GM10248 (cell line): ENCODE measurements around the gene ALDH1L1.
A peak's percentile ranks its signal among the peaks of the same experiment; 100 is the strongest.

ENCODE experiments used
- CTCF ChIA-PET: fragments of 300-600 bp; sonication (Branson Sonifier 250); formaldehyde crosslinking; extraction: SDS; loops from one replicate; lab custom pipeline; 2021; ENCODE audit warnings: antibody characterized with exemption; lab: Yijun Ruan, JAX
- POLR2A ChIA-PET: fragments of 350-650 bp; sonication (Branson Sonifier 250); formaldehyde crosslinking; extraction: SDS; loops from one replicate; lab custom pipeline; 2020; ENCODE audit warnings: antibody characterized with exemption; lab: Yijun Ruan, JAX
- DNase-seq: peaks from one replicate; pipeline ENCODE4 v3.0.0; 2012; ENCODE audit errors: extremely low spot score
- TF ChIP-seq, protein P1 (sequence below): IDR thresholded peaks from 2 replicates; pipeline ENCODE4 v1.5.1; 2012; ENCODE audit warnings: mild to moderate bottlenecking, low read depth; ENCODE audit errors: extremely low read depth, missing control alignments, control extremely low read depth

Gene ALDH1L1

DNA sequence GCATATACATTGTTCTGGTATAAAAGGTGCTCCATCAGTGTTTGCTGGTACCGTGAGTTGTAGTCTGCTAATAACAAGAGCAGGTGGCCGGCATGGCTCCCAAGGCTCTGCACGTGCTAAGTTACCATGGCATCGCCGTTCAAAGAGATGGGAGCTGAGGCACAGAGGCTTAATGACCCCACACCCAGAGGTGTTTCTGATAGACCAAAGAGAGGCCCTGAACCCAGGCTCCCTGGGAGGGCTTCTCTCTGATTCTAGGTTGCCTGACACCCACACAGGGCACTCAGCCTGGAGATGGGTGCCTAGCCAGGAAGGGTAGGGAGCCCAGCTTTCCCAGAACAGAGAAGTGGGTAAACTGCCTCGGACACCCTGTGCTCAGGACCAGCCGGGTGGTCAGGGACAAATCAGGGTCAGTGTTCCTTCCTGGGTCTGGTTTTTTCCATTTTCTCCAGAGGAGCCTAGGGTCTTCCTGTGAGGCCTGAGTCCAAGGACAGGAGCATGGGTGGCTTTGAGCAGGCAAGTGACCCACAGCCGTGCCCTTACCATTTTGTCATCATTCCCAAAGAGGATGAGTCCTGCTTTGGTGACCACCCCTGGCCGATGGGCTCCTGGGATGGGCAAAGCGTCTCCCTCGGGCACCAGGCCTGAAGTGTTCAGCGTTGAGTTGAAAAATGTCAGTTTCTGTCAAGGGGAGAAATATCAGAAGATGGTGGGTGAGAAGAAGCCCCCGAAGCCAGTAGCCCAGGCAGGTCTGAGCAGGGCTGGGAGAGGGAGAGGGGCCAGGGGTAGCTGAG is 27.3 kb downstream of the ALDH1L1 start:
- CTCF ChIA-PET = interaction anchor here (1.0 kb wide), 1 partner anchor 19 kb away, joined by 3 read pairs; no protein-coding TSS in a partner anchor

DNA sequence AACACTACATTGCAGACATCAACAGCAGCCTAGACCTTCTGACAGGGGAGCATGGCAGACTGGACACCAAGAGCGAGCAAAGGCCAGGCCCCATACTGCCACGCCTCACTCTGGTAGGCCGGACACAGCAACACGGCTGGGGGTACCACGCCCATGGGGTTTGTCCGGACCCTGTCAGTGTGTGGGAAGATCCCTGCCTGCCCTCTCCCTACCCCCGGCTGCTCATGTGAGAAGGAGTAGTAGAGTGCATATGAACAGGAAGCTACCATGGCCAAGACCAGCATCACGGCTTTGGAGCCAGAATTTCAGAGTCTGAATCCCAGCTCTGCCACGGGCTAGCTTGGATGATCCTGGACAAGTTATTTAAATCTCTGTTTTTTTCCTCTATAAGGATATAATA is 27.9 kb downstream of the ALDH1L1 start:
- no peak for DNase-seq
- POLR2A ChIA-PET = no interaction called here
- CTCF ChIA-PET = interaction anchor here (1.0 kb wide), 2 partner anchors 18 to 46 kb away, joined by 3 read pairs; no protein-coding TSS in a partner anchor
- TF ChIP-seq, protein P1, sequence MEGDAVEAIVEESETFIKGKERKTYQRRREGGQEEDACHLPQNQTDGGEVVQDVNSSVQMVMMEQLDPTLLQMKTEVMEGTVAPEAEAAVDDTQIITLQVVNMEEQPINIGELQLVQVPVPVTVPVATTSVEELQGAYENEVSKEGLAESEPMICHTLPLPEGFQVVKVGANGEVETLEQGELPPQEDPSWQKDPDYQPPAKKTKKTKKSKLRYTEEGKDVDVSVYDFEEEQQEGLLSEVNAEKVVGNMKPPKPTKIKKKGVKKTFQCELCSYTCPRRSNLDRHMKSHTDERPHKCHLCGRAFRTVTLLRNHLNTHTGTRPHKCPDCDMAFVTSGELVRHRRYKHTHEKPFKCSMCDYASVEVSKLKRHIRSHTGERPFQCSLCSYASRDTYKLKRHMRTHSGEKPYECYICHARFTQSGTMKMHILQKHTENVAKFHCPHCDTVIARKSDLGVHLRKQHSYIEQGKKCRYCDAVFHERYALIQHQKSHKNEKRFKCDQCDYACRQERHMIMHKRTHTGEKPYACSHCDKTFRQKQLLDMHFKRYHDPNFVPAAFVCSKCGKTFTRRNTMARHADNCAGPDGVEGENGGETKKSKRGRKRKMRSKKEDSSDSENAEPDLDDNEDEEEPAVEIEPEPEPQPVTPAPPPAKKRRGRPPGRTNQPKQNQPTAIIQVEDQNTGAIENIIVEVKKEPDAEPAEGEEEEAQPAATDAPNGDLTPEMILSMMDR = no peak

More for the DNA sequence above, 27.3 kb downstream of the ALDH1L1 start:
- TF ChIP-seq, protein P1 = no peak
- peak; percentile 4 for DNase-seq
- POLR2A ChIA-PET = no interaction called here

DNA sequence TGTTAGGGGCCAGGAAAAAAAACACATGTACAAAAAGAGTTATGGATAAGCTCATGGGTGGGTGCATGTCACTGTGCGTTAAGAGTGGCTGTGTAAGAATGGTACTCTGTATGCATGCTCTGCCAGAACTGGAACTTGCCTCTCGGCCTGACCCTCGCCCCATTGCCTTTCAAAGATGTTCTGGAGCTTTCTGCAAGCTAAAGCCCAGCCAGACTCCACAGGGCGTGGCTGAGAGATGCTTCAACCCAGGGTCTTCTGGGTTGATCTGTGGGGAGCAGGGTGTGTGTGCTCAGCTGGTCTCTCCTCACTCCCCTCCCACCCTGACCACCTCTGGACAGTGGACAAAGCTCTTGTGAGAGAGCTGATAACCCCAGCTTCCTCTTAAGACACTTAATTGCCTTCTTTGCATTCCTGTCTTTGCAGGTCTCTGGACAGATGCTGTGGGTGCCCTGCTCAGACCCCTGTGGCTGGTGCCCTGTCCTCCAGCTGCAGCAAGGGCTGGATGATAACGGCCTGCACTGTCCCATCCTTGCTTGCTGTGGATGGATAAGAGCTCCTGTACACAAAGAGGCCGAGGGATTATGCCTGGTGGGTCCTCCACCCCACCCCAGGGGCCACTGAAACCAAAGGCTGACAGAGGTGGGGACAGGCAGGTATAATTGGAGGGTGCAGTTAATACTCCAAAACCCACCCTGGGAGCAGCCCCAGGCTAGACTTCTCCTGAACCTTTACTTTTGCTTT is 28.7 kb downstream of the ALDH1L1 start:
- DNase-seq = no peak
- ChIA-PET POLR2A (no interaction called here), CTCF (interaction anchor here (1.0 to 1.3 kb wide), 2 partner anchors 18 to 47 kb away, joined by 3 to 5 read pairs; no protein-coding TSS in a partner anchor)
- TF ChIP-seq, protein P1 = no peak

DNA sequence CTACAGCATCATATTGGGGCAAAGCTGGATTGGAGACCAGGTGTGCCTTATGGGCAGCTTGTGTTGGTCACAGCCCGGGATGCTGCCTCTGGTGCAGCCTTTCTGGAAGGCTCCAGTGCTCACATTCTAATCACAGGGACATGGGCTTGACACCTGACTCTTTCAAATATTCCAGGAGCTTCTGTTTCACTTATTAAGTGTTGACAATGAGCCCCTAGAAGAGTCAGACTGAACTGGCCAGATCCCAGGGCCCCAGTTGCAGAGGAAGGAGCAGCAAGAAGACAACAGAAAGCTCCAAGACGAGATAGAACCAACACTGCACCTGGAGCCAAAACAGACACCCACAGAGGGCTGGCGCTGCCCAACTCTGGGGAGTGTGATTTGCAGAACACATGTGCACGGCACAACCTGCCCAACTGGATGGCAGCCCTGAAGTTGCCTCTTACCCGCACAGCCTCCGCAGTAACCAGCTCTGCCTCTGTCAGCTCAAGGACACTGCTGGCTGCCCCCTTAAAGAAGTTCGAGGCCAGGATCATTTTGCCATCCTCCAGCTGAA is 30.3 kb downstream of the ALDH1L1 start:
- ChIA-PET CTCF (interaction anchor here (2.3 kb wide), 1 partner anchor 16 kb away, joined by 7 read pairs; no protein-coding TSS in a partner anchor), POLR2A (no interaction called here)
- DNase-seq = no peak
- TF ChIP-seq, protein P1 = no peak

DNA sequence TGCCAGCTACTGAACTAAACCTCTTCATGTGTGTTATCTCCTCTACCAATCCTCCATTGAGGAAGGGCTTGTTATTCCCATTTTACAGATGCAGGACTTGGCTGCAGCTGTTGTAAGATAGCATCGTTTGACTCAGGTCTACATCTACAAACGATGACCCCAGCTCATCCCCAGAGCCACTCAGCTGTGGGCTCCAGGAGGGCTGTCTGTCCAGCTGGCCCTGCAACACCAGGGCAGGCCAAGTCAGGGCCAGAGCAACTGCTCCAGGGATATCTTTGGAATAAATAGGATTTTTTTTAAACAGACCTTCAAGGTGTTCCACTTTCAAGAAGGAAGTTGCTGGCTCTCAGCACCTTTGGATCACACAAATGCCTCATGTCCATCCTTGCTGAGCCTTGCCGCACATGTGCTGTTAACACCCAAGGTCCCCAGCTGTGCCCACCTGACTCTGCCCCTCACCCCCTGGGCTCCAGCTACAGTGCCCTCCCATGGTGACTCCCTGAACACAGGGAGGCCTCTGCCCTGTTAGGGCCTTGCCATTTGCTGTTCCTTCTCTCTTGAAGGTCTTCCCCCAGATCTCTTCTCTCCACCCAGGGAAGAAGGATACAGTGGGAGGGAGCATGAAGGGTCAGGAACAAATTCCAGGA is 31.0 kb downstream of the ALDH1L1 start:
- CTCF ChIA-PET = interaction anchor here (2.3 kb wide), 1 partner anchor 15 kb away, joined by 7 read pairs; no protein-coding TSS in a partner anchor
- POLR2A ChIA-PET = no interaction called here
- TF ChIP-seq, protein P1 = no peak
- no peak for DNase-seq

DNA sequence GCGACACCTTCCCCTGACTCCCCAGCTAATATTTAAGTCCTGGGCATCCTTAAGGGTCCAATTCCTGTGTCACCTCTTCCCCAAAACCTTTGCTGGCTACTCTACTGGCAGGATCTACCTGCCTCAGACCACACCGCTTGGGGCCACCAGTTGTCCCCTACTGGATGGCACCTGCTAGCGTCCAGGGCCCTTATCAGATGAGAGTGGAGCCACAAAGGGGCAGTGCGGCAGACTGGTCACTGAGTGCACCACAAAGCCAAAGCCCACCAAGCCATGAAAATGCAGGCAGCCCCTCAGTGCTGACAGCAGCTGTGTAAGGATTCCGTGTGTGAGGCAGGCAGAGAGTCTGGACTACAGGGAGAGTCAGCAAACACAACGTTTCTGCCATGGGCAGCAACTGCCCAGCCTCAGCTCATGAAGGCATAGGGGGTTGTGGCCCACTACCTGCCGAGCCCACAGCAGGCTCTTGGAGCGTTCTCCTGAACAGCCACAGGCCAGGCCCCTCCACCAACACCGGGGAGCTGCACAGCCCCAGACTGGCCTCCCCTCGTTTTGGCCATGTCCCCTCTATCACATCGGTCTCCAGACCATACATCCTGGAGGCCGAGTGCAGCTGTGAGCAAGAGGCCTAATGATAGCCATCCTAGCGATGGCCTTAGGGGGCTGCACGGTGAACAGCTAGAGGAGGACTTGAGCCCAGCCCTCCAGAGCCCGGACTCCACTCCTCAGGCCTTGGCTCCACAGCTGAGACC is 32.3 kb downstream of the ALDH1L1 start:
- DNase-seq = no peak
- ChIA-PET CTCF (interaction anchor here (2.3 kb wide), 1 partner anchor 14 kb away, joined by 7 read pairs; no protein-coding TSS in a partner anchor), POLR2A (no interaction called here)
- TF ChIP-seq, protein P1 = no peak
